Panc1 (cell line): ENCODE measurements around the gene GPC1. TPM values are rescaled to one million over a fixed set of nuclear protein-coding genes. Genes with fewer than 3 reads are reported as not detected.

Experiments used
- ATAC-seq: fragments of 200-7000 bp; cut with Tn5 transposase; 2 replicates; pipeline ENCODE4 v1.9.1; 2020; ENCODE audit warnings: mild to moderate bottlenecking, moderate library complexity
- BruUV-seq: library from RNA; stranded (reverse); fragments of 400-500 nt; replicated peaks from 2 replicates; lab custom pipeline; 2021; lab: Mats Ljungman, UMichigan
- CTCF ChIA-PET: fragments of 300-600 bp; sonication (Branson Sonifier 250); formaldehyde crosslinking; loops from one replicate; lab custom pipeline; 2022; ENCODE audit warnings: antibody characterized with exemption; lab: Charles Lee
- POLR2A ChIA-PET: fragments of 300-600 bp; sonication (Branson Sonifier 250); formaldehyde crosslinking; loops from one replicate; lab custom pipeline; 2022; ENCODE audit warnings: antibody characterized with exemption; lab: Charles Lee
- DNase-seq: peaks from one replicate; pipeline ENCODE4 v3.0.0-alpha.2; 2010; ENCODE audit warnings: low read depth, low spot score
- H3K27ac ChIP-seq: 2 replicates; pipeline ENCODE4 v1.5.1; 2011; ENCODE audit warnings: mild to moderate bottlenecking, low read length, inconsistent platforms
- H3K27me3 ChIP-seq: fragments of 200-500 bp; sonication (Bioruptor generic); 2 replicates; pipeline ENCODE4 v1.6.0; 2014; ENCODE audit warnings: low read length, inconsistent platforms; ENCODE audit not compliant: control insufficient read depth, insufficient read depth
- H3K36me3 ChIP-seq: fragments of 200-500 bp; sonication (Bioruptor generic); 2 replicates; pipeline ENCODE4 v1.5.1; 2014; ENCODE audit warnings: inconsistent platforms, mild to moderate bottlenecking, low read length, moderate library complexity; ENCODE audit not compliant: control insufficient read depth, insufficient read depth
- H3K4me1 ChIP-seq: 2 replicates; pipeline ENCODE4 v1.5.1; 2011; ENCODE audit warnings: inconsistent platforms, mild to moderate bottlenecking, low read length, moderate library complexity; ENCODE audit not compliant: control insufficient read depth, insufficient read depth
- H3K4me3 ChIP-seq, 2 experiments: 2 replicates each; pipeline ENCODE4 v1.5.1; 2011 to 2012; ENCODE audit warnings: low read depth in 2 of 2, low read length in 2 of 2, mild to moderate bottlenecking in 2 of 2, inconsistent platforms in 1 of 2, moderate library complexity in 1 of 2
- H3K9me3 ChIP-seq: fragments of 200-500 bp; sonication (Bioruptor generic); 2 replicates; pipeline ENCODE4 v1.5.1; 2014; ENCODE audit warnings: low read depth, mild to moderate bottlenecking, inconsistent platforms, low read length, moderate library complexity; ENCODE audit not compliant: control insufficient read depth, insufficient read depth
- POLR2AphosphoS5 ChIP-seq: IDR thresholded peaks from 2 replicates; pipeline ENCODE4 v1.6.1; 2012; ENCODE audit warnings: mild to moderate bottlenecking, low read depth, low read length, moderate library complexity
- SIN3A ChIP-seq: IDR thresholded peaks from 2 replicates; pipeline ENCODE4 v1.6.1; 2012; ENCODE audit warnings: low read depth, mild to moderate bottlenecking, low read length, moderate library complexity, borderline replicate concordance; ENCODE audit not compliant: insufficient read depth
- TCF7L2 ChIP-seq: IDR thresholded peaks from 2 replicates; pipeline ENCODE4 v1.6.1; 2011; ENCODE audit warnings: mild to moderate bottlenecking, low read depth, low read length, inconsistent platforms
- in situ Hi-C: cut with HindIII; loops from 2 replicates; pipeline ENCODE4 v1.10.0; 2016; ENCODE audit warnings: low sequenced_read_pairs, low pct_unique_long_range_greater_than_20kb
- intact Hi-C: fragments of 100-400 bp; cut with micrococcal nuclease; formaldehyde crosslinking; loops from one replicate; pipeline ENCODE4 v1.10.0; 2022; ENCODE audit not compliant: unreplicated experiment
- total RNA-seq: library from RNA; stranded (reverse); gene quantifications from one replicate; pipeline ENCODE4 v1.2.1, GENCODE V29; 2021; ENCODE audit not compliant: unreplicated experiment
- TF ChIP-seq, protein P1 (sequence below), 2 experiments: IDR thresholded peaks; 2 replicates each; pipeline ENCODE4 v1.6.1; 2011 to 2012; ENCODE audit warnings: low read depth in 2 of 2, control low read depth in 1 of 2, low read length in 1 of 2, mild to moderate bottlenecking in 1 of 2, moderate library complexity in 1 of 2; ENCODE audit not compliant: insufficient read depth in 1 of 2
- TF ChIP-seq, protein P2 (sequence below): fragments of 450-650 bp; IDR thresholded peaks from 2 replicates; pipeline ENCODE4 v1.5.1; 2017; ENCODE audit warnings: mild to moderate bottlenecking

Gene GPC1
- total RNA-seq, 1 experiment from 2014 or later, result 88.7 TPM

DNA sequence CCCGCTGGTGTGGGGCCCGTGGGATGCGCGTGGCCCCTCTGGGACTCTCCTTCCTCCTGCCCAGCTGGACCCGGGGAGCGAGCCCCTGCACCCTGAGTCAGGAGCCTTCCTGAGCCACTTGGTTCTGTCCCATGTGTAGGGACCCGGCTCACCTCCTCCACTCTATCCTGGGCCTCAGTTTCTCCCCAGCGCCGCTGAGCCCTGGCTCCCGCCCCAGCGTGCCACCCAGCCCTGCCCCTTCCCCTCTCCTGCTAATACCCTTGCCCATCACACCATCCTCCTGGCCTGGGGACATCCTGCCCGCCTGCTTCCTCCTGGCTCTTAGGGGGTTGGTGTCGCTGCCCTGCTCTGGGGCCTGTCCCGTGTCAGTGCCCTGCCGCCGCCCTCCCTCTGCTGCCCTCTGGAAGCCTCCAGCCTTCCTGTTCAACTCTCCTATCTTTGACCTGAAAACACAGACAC is 24.8 kb downstream of the GPC1 start:
- H3K27ac ChIP-seq, result no peak overlapping the region
- H3K27me3 ChIP-seq, result no peaks in the 10 kb centered on the region
- intact Hi-C loops (no loop called here), in situ Hi-C loops (no loop called here)
- TF ChIP-seq, protein P1, sequence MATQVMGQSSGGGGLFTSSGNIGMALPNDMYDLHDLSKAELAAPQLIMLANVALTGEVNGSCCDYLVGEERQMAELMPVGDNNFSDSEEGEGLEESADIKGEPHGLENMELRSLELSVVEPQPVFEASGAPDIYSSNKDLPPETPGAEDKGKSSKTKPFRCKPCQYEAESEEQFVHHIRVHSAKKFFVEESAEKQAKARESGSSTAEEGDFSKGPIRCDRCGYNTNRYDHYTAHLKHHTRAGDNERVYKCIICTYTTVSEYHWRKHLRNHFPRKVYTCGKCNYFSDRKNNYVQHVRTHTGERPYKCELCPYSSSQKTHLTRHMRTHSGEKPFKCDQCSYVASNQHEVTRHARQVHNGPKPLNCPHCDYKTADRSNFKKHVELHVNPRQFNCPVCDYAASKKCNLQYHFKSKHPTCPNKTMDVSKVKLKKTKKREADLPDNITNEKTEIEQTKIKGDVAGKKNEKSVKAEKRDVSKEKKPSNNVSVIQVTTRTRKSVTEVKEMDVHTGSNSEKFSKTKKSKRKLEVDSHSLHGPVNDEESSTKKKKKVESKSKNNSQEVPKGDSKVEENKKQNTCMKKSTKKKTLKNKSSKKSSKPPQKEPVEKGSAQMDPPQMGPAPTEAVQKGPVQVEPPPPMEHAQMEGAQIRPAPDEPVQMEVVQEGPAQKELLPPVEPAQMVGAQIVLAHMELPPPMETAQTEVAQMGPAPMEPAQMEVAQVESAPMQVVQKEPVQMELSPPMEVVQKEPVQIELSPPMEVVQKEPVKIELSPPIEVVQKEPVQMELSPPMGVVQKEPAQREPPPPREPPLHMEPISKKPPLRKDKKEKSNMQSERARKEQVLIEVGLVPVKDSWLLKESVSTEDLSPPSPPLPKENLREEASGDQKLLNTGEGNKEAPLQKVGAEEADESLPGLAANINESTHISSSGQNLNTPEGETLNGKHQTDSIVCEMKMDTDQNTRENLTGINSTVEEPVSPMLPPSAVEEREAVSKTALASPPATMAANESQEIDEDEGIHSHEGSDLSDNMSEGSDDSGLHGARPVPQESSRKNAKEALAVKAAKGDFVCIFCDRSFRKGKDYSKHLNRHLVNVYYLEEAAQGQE (IDR thresholded peaks at IDR 0.05; ENCODE audit: insufficient read depth in 1 of 2, low read depth in 2 of 2, low read length in 1 of 2), result no peak
- TF ChIP-seq TCF7L2, result no peak
- TF ChIP-seq, protein P2, sequence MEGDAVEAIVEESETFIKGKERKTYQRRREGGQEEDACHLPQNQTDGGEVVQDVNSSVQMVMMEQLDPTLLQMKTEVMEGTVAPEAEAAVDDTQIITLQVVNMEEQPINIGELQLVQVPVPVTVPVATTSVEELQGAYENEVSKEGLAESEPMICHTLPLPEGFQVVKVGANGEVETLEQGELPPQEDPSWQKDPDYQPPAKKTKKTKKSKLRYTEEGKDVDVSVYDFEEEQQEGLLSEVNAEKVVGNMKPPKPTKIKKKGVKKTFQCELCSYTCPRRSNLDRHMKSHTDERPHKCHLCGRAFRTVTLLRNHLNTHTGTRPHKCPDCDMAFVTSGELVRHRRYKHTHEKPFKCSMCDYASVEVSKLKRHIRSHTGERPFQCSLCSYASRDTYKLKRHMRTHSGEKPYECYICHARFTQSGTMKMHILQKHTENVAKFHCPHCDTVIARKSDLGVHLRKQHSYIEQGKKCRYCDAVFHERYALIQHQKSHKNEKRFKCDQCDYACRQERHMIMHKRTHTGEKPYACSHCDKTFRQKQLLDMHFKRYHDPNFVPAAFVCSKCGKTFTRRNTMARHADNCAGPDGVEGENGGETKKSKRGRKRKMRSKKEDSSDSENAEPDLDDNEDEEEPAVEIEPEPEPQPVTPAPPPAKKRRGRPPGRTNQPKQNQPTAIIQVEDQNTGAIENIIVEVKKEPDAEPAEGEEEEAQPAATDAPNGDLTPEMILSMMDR, result no peak
- TF ChIP-seq SIN3A, result no peak
- no peak for TF ChIP-seq POLR2AphosphoS5
- BruUV-seq, result no TSS peak
- H3K9me3 ChIP-seq, result no peaks in the 10 kb centered on the region
- ATAC-seq (no peak), DNase-seq (no peak)
- ChIA-PET POLR2A (no interaction called here), CTCF (interaction anchor here (0.7 kb wide), 1 partner anchor 227 kb away, joined by 6 read pairs; no protein-coding TSS in a partner anchor)
- H3K4me3 ChIP-seq, result no peak overlapping the region
- H3K4me1 ChIP-seq, result peaks cover 34% of the 10 kb centered on the region
- no peaks in the 10 kb centered on the region; the same call in 1 of the 2 replicates for H3K36me3 ChIP-seq

DNA sequence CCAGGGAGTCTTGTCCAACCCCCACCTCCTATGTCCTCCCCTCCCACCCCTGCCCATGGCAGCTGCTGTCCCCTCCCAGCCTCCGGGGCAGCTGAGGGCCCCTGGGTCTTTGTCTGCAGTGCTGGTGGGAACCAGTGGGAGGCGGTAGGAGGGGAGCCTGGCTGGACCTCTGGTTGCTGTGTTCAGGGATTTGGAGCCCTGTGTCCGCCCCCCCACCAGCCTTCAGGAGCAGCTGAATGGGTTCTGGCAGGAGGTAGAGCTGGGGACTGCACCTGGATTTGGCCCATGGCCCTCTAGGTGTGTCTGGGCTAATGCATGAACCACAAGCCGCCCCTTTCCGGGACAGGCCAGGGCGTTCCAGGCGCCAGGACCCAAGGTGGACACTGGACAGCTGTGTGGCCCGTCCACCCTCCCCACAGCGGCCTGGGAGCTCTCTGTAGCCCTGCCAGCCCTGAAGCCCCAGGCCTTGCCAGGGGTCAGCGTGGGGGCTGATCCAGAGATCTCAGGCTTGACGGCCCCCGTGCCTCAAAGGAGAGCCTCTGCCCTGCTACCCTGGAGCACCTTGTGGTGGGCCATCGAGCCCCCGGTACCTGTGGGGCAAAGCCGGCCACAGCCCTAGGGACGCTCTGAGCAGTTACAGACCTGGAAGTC is 25.4 kb downstream of the GPC1 start:
- intact Hi-C loops, result no loop called here
- Histone ChIP-seq H3K27ac (no peak overlapping the region), H3K27me3 (no peaks in the 10 kb centered on the region), H3K9me3 (no peaks in the 10 kb centered on the region), H3K4me1 (peaks cover 30% of the 10 kb centered on the region), H3K36me3 (no peaks in the 10 kb centered on the region; the same call in 1 of the 2 replicates), H3K4me3 (no peak overlapping the region)
- CTCF ChIA-PET, result interaction anchor here (0.7 kb wide), 1 partner anchor 227 kb away, joined by 6 read pairs; no protein-coding TSS in a partner anchor
- DNase-seq (no peak), ATAC-seq (no peak)
- in situ Hi-C loops, result no loop called here
- POLR2A ChIA-PET, result no interaction called here
- TF ChIP-seq, protein P2, result no peak
- TF ChIP-seq, protein P1 (IDR thresholded peaks at IDR 0.05; ENCODE audit: insufficient read depth in 1 of 2, low read depth in 2 of 2, low read length in 1 of 2), result no peak
- TF ChIP-seq TCF7L2, result no peak
- TF ChIP-seq POLR2AphosphoS5, result no peak
- TF ChIP-seq SIN3A, result no peak
- no TSS peak for BruUV-seq
